ENCODE measurements around the gene PVALEF. TPM values are rescaled to one million over a fixed set of nuclear protein-coding genes. Genes with fewer than 3 reads are reported as not detected.

PVALEF gene
- total and polyA plus RNA-seq, 2 of the 13 experiments (the other 11 are each of a cell fraction or from before 2014, with no cell fraction given): 0.18 TPM

DNA sequence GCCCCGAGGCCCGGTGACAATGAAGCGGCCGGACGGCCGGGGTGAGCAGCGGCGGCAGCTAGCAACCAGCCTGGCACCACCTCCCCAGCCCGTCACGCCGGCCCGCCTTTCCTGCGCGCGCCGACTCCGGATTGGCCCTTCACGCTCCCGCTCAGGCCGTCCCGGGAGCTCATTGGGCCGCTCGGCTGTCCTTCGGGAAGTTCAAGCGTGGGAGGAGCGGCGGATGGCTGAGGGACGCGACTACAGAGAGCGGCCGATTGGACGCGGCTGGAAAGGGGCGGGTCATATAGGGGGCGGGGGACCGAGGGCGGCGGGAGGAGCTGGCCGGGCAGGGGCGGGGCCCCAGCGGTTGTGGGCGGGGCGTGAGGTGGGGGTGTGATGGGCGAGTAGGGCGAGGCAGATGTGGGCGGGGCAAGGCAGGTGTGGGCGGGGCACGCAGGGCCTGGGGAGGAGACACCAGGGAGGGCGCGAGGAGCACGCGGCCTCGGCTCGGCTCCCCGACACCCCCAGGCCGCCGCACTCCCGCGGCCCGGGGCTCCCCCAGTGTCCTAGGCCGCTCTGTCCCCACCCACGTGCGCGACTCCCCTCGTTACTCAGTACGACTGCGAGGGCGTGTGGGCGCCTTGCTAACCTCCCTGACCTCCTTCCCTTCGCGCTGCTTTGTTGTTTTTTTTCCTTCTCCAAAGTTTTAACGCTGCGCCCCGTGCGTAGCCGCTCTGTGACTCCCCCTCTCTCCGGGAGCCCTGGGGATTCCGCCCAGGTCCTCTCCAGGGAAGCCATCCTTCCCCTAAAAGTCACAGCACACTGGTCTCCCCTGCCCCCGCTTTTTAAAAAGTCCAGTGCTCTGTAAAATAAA lies 57.8 kb downstream of the PVALEF start, which contains the start of gene CEP131 (continued):
- TF ChIP-seq, protein P1, sequence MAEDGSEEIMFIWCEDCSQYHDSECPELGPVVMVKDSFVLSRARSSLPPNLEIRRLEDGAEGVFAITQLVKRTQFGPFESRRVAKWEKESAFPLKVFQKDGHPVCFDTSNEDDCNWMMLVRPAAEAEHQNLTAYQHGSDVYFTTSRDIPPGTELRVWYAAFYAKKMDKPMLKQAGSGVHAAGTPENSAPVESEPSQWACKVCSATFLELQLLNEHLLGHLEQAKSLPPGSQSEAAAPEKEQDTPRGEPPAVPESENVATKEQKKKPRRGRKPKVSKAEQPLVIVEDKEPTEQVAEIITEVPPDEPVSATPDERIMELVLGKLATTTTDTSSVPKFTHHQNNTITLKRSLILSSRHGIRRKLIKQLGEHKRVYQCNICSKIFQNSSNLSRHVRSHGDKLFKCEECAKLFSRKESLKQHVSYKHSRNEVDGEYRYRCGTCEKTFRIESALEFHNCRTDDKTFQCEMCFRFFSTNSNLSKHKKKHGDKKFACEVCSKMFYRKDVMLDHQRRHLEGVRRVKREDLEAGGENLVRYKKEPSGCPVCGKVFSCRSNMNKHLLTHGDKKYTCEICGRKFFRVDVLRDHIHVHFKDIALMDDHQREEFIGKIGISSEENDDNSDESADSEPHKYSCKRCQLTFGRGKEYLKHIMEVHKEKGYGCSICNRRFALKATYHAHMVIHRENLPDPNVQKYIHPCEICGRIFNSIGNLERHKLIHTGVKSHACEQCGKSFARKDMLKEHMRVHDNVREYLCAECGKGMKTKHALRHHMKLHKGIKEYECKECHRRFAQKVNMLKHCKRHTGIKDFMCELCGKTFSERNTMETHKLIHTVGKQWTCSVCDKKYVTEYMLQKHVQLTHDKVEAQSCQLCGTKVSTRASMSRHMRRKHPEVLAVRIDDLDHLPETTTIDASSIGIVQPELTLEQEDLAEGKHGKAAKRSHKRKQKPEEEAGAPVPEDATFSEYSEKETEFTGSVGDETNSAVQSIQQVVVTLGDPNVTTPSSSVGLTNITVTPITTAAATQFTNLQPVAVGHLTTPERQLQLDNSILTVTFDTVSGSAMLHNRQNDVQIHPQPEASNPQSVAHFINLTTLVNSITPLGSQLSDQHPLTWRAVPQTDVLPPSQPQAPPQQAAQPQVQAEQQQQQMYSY (CRISPR knock-in tag; IDR thresholded peaks at IDR 0.05): 0 out of 2 replicates have a peak, but pooled peaks have one; percentile 38
- no peak for TF ChIP-seq TCF12 (IDR thresholded peaks at IDR 0.05)
- TF ChIP-seq TCF12 (CRISPR knock-in tag; IDR thresholded peaks at IDR 0.05): peak; percentile 32
- TF ChIP-seq BCL6 (CRISPR knock-in tag; IDR thresholded peaks at IDR 0.05): 0 out of 2 replicates have a peak, but pooled peaks have one; percentile 15
- peak; percentile 94 for TF ChIP-seq ZBTB42 (CRISPR knock-in tag; IDR thresholded peaks at IDR 0.05)
- no peak for TF ChIP-seq ZNF7 (CRISPR knock-in tag; IDR thresholded peaks at IDR 0.05)
- TF ChIP-seq ZNF230 (CRISPR knock-in tag; IDR thresholded peaks at IDR 0.05): peak; percentile 92; the same call in 1 of the 2 replicates
- TF ChIP-seq HOXA7 (CRISPR knock-in tag; IDR thresholded peaks at IDR 0.05): no peak
- TF ChIP-seq TEAD2 (CRISPR knock-in tag; IDR thresholded peaks at IDR 0.05): no peak
- TF ChIP-seq THYN1 (CRISPR knock-in tag; IDR thresholded peaks at IDR 0.05; ENCODE audit: borderline replicate concordance, low read depth): 0 out of 2 replicates have a peak, but pooled peaks have one; percentile 21
- no peak for TF ChIP-seq SMAD1 (CRISPR knock-in tag; IDR thresholded peaks at IDR 0.05; ENCODE audit: borderline replicate concordance, low read depth)
- 0 out of 2 replicates have a peak, but pooled peaks have one; percentile 69 for TF ChIP-seq ZFP37 (CRISPR knock-in tag; IDR thresholded peaks at IDR 0.05; ENCODE audit: borderline replicate concordance)
- TF ChIP-seq ZBTB7B (CRISPR knock-in tag; IDR thresholded peaks at IDR 0.05): peak; percentile 73
- TF ChIP-seq ZNF563 (CRISPR knock-in tag; IDR thresholded peaks at IDR 0.05): peak; percentile 88; the same call in 1 of the 2 replicates
- no peak for TF ChIP-seq ZNF235 (CRISPR knock-in tag; IDR thresholded peaks at IDR 0.05; ENCODE audit: borderline replicate concordance)
- TF ChIP-seq ERF (CRISPR knock-in tag; IDR thresholded peaks at IDR 0.05): peak; percentile 91
- TF ChIP-seq, protein P2, sequence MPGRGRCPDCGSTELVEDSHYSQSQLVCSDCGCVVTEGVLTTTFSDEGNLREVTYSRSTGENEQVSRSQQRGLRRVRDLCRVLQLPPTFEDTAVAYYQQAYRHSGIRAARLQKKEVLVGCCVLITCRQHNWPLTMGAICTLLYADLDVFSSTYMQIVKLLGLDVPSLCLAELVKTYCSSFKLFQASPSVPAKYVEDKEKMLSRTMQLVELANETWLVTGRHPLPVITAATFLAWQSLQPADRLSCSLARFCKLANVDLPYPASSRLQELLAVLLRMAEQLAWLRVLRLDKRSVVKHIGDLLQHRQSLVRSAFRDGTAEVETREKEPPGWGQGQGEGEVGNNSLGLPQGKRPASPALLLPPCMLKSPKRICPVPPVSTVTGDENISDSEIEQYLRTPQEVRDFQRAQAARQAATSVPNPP (CRISPR knock-in tag; IDR thresholded peaks at IDR 0.05): 0 out of 2 replicates have a peak, but pooled peaks have one; percentile 59
- TF ChIP-seq, protein P3, sequence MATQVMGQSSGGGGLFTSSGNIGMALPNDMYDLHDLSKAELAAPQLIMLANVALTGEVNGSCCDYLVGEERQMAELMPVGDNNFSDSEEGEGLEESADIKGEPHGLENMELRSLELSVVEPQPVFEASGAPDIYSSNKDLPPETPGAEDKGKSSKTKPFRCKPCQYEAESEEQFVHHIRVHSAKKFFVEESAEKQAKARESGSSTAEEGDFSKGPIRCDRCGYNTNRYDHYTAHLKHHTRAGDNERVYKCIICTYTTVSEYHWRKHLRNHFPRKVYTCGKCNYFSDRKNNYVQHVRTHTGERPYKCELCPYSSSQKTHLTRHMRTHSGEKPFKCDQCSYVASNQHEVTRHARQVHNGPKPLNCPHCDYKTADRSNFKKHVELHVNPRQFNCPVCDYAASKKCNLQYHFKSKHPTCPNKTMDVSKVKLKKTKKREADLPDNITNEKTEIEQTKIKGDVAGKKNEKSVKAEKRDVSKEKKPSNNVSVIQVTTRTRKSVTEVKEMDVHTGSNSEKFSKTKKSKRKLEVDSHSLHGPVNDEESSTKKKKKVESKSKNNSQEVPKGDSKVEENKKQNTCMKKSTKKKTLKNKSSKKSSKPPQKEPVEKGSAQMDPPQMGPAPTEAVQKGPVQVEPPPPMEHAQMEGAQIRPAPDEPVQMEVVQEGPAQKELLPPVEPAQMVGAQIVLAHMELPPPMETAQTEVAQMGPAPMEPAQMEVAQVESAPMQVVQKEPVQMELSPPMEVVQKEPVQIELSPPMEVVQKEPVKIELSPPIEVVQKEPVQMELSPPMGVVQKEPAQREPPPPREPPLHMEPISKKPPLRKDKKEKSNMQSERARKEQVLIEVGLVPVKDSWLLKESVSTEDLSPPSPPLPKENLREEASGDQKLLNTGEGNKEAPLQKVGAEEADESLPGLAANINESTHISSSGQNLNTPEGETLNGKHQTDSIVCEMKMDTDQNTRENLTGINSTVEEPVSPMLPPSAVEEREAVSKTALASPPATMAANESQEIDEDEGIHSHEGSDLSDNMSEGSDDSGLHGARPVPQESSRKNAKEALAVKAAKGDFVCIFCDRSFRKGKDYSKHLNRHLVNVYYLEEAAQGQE (IDR thresholded peaks at IDR 0.05; ENCODE audit: borderline replicate concordance in 1 of 2, low read depth in 1 of 2, low read length in 2 of 2): no peak
- TF ChIP-seq NONO (IDR thresholded peaks at IDR 0.05): no peak
- TF ChIP-seq NONO (CRISPR knock-in tag; conservative IDR thresholded peaks at IDR 0.05): peak; percentile 43; the same call in 1 of the 2 replicates
- TF ChIP-seq ZNF761 (CRISPR knock-in tag; conservative IDR thresholded peaks at IDR 0.05): peak; percentile 38; the same call in 1 of the 2 replicates
- peak; percentile 57; the same call in 1 of the 2 replicates for TF ChIP-seq XBP1 (CRISPR knock-in tag; IDR thresholded peaks at IDR 0.05)
